GM21717 (cell line): ENCODE results near the gene FBXL14.
"Not testable (repeated sequence)": the region's sequence is repeated elsewhere in the genome, so short reads cannot be mapped to it uniquely, and the experiment has no call there.

ENCODE experiments used
- ATAC-seq: cut with Tn5 transposase; IDR thresholded peaks from one replicate; pipeline ENCODE4 v1.9.1; 2021; ENCODE audit warnings: mild to moderate bottlenecking, moderate library complexity; ENCODE audit not compliant: unreplicated experiment

Gene FBXL14

GRCh38 chr12:1574865-1575259 is 19.5 kb downstream of the FBXL14 start:
- ATAC-seq: no peak

GRCh38 chr12:1573960-1574864 is 20.2 kb downstream of the FBXL14 start:
- no peak for ATAC-seq

DNA sequence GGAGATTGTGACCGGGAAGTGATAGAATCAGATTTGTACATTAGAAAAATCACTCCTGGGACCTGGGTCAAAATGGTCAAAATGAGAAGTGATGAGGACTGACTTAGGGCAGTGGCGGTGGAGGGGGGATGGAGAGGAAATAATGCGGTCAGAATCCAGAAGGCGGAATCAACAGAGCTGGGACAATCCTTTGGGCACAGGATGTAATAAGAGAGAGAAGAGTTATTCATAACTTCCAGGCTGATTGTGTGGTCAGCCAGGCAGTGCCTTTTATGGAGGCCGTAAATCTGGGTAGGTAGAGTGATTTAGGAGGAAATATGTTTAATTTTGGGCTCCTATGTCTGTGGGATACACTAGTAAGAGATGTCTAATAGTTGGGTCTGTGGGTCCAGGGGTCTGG is 21.6 kb downstream of the FBXL14 start:
- no peak for ATAC-seq

- ATAC-seq: no peak
Observed at GRCh38 chr12:1567852-1568251, 26.5 kb downstream of the FBXL14 start.

DNA sequence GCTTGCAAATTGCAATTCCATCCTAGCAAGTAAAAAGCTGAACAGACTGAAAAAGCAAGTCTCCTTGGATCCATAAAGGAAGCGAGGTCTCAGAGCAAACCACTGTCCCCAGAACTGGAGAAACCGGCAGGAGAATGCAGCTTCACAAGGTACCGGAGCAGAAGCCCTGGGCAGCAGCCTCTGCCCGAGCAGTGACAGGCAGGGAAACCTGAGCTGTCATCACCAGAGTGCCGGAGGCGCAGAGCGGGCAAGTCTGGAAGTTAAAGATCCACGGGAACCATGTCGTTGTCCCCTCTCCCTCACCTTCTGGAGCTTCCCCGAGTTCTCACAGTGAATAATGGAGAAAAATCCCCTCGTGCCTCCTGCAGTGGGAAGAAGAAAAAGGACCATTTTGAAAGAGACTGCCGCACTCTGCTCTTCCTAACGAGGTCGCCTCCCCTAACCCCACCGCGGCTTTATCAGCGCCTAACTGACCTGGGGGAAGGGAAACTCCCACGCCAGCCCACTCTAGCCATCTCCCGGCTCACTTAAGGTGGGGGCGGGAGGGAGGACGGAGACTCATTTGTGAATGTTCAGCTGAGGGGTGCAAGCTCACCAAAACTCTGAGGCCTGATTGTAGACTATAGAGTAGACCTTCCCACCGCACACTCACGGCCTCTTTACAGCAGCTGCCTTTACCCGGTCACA is 27.8 kb downstream of the FBXL14 start:
- no peak for ATAC-seq

GRCh38 chr12:1565172-1565571 is 29.2 kb downstream of the FBXL14 start:
- no peak for ATAC-seq

DNA sequence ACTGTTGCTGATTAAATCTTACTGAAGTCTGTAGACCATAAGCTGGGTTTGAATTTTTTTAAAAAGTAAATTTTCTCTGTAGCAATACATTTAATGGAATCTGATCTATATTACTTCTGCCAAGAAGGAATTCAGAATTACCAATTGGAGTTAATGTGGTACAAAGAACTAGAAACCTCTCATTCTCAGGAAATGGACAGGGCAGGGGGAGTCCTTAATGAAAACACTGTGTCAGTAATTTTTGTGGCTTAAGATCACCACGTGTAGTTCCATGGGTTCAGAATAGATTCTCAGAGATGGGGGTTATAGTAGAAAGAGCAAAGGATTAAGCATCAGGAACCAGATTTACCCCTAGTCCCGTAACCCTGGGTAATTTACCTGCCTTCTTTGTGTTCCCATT is 30.3 kb downstream of the FBXL14 start:
- no peak for ATAC-seq

DNA sequence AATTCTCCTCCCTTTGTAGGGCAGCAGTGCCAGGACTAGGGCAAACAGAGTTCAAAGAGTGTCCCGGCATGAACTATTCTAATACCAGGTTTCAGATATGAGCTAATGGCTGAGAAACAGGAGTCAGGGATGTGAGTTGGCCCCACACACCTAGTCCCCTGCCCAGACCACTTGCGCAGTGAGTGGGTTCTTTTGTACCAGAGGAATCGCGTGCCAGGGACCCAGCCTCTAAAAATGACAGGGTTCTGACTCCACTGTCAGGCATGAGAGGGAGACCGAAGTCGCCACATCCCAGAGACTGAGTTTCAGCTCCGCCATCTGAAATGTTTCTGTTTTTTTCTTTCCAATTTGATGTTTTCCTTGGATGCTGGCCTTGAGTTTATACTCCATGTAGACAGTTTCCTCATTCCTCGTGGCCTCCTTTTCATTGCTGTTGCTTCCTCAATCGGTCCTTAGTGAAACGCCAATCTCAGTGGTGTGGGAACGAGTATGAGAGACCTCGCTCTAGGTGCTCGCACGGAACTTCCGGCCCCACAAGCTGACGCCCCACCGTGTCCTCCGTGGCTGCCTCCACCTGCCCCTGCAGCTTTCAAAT is 31.5 kb downstream of the FBXL14 start:
- ATAC-seq: no peak

- ATAC-seq: no peak
Observed at GRCh38 chr12:1560704-1561103, 33.7 kb downstream of the FBXL14 start.

- no peak for ATAC-seq
Observed at GRCh38 chr12:1559676-1560091, 34.7 kb downstream of the FBXL14 start.

- not testable (repeated sequence) for ATAC-seq
Observed at GRCh38 chr12:1558108-1558507, 36.3 kb downstream of the FBXL14 start.

GRCh38 chr12:1553987-1554982 is 40.1 kb downstream of the FBXL14 start:
- peak; percentile 92 for ATAC-seq

GRCh38 chr12:1553536-1553935 is 40.8 kb downstream of the FBXL14 start:
- ATAC-seq: no peak

GRCh38 chr12:1552911-1553491 is 41.4 kb downstream of the FBXL14 start:
- no peak for ATAC-seq

- ATAC-seq: no peak
Observed at GRCh38 chr12:1552171-1552570, 42.2 kb downstream of the FBXL14 start.

- no peak for ATAC-seq
Observed at GRCh38 chr12:1551496-1551895, 42.9 kb downstream of the FBXL14 start.

DNA sequence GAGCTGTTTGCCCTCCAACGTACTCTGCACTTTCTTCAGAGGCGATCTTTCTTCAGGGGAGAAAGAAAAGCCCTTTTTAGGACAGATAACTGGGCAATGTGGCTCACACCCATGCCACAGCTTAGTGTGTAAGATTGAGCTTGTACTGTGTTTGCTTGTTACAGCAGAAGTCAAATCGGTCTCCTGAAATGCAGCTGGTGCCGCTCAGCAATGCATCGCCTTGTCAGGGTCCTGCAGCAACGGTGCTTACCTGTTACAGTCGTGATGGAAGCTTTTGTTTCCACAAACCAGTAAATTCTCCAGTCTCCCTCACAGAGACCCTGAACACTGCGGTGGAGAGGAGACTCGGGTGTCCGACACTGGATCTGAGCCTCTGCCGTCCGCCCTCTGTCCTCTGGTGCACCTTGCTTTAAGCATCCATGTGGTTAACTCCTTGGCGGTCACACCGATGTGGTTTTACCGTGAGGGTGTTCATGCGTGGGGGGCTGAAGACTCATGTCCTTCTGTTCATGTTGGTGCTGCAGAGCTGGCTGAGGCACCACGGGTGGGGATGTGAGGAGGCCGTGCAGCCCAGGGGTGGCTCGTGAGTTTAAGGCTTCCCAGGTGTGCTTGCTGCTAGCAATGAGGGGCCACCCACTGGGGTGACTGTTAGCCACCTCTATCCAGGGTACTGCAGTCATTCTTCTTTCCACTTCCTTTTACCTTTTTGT is 47.3 kb downstream of the FBXL14 start:
- no peak for ATAC-seq

DNA sequence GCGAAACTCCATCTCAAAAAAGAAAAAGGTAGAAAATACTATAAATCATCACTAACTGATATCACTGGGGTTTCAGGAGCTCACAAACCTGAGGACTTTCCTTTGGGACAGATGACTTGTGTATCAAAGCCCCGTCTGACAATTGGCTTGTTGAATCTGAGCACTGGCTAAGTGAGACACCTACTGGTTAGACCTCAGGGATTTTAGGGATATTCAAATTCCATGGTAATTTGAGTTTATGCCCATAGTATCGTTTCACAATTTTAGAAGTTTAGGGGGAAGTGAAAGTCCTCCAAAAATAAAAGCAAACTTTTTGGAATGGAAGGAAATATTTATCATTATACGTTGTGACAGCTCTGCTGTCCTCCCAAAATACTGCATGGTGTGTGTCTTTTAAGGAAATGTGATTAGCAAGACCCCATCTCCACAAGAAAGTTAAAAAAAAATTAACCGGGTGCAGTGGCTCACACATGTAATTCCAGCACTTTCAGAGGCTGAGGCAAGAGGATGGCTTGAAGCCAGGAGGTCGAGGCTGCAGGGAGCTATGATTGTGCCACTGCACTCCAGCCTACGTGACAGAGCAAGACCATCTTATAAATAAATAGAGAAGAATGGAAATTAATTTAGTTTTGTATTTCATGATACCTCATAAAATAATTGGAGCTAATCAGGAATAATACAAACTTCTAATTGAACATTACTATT is 49.2 kb downstream of the FBXL14 start:
- no peak for ATAC-seq

DNA sequence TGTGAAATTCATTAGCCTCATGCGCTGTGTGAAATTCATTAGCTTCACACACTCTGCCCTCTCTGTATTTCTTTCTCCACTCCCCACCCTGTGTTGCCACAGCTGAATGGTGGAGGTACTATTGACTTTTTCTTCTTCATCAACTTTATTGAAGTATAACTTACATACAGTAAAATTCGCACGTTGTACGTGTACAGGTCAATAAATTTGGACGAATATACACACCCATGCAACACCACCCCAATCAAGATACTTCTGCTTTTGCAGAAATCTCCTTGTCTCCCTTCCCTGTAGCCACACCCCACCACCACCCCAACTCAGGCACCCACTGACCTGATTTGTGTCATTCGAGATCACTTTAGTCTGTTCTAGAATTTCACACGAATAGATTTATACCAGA is 51.8 kb downstream of the FBXL14 start:
- ATAC-seq: no peak
